T47D (cell line): ENCODE data around the gene PRR35.
A peak's percentile ranks its signal among the peaks of the same experiment; 100 is the strongest.

Source experiments
- DNase-seq, 2 experiments: peaks; one replicate each; pipeline versions ENCODE4 v3.0.0 to v3.0.0-alpha.2; 2011 to 2012; ENCODE audit warnings: low read depth in 1 of 2, low spot score in 1 of 2
- JUND ChIP-seq: IDR thresholded peaks from 2 replicates; pipeline ENCODE4 v1.6.1; 2012; ENCODE audit warnings: low read depth
- in situ Hi-C: cut with HindIII; loops from 2 replicates; pipeline ENCODE4 v1.10.0; 2016; ENCODE audit warnings: low sequenced_read_pairs, low pct_unique_long_range_greater_than_20kb

The PRR35 gene

GRCh38 chr16:557463-558297, 2.5 kb upstream of the PRR35 start:
- no peak for TF ChIP-seq JUND
- DNase-seq = no peak
- in situ Hi-C loops = no loop called here

GRCh38 chr16:558298-559020, 1.7 kb upstream of the PRR35 start:
- TF ChIP-seq JUND = no peak
- in situ Hi-C loops = no loop called here
- no peak for DNase-seq

- in situ Hi-C loops = no loop called here
- DNase-seq = no peak
- no peak for TF ChIP-seq JUND
These were observed 1.2 kb upstream of the PRR35 start for GRCh38 chr16:559021-559380.

GRCh38 chr16:559411-560203, 587 bp upstream of the PRR35 start:
- DNase-seq = no peak
- TF ChIP-seq JUND = no peak
- in situ Hi-C loops = no loop called here

- no peak for DNase-seq
- TF ChIP-seq JUND = no peak
- in situ Hi-C loops = no loop called here
These were observed 663 bp downstream of the PRR35 start for GRCh38 chr16:560701-561412.

- TF ChIP-seq JUND = no peak
- in situ Hi-C loops = no loop called here
- no peak for DNase-seq
These were observed 1.2 kb downstream of the PRR35 start for GRCh38 chr16:561413-561794.

- in situ Hi-C loops = no loop called here
These were observed 2.1 kb downstream of the PRR35 start for GRCh38 chr16:561957-562938.

GRCh38 chr16:563072-563644, 3.0 kb downstream of the PRR35 start:
- no peak for TF ChIP-seq JUND
- in situ Hi-C loops = no loop called here
- no peak for DNase-seq

More at GRCh38 chr16:561957-562938, 2.1 kb downstream of the PRR35 start:
- TF ChIP-seq JUND = no peak
- no peak for DNase-seq

GRCh38 chr16:564690-565418, 4.7 kb downstream of the PRR35 start:
- no peak for DNase-seq
- no peak for TF ChIP-seq JUND
- in situ Hi-C loops = no loop called here

- DNase-seq = peak; percentile 56 to 85
- in situ Hi-C loops = no loop called here
- TF ChIP-seq JUND = no peak
These were observed 5.5 kb downstream of the PRR35 start for GRCh38 chr16:565419-566330.
